Calu3 (cell line): ENCODE measurements around the gene LRBA. TPM values are rescaled to one million over a fixed set of nuclear protein-coding genes. Genes with fewer than 3 reads are reported as not detected.
"Not testable (repeated sequence)": the region's sequence is repeated elsewhere in the genome, so short reads cannot be mapped to it uniquely, and the experiment has no call there.

Experiments used
- BruUV-seq: library from RNA; stranded (reverse); fragments of 400-500 nt; replicated peaks from 2 replicates; lab custom pipeline; 2021; lab: Mats Ljungman, UMichigan
- CTCF ChIA-PET: fragments of 300-600 bp; sonication (Branson Sonifier 250); formaldehyde crosslinking; loops from one replicate; lab custom pipeline; 2022; ENCODE audit warnings: antibody characterized with exemption; lab: Charles Lee
- DNase-seq: peaks from one replicate; pipeline ENCODE4 v3.0.0; 2022
- H3K27ac Mint-ChIP-seq: one replicate; pipeline ENCODE4 v1.8.0; 2022; ENCODE audit warnings: mixed read lengths; ENCODE audit not compliant: unreplicated experiment
- H3K27me3 Mint-ChIP-seq: one replicate; pipeline ENCODE4 v1.8.0; 2022; ENCODE audit warnings: mixed read lengths; ENCODE audit not compliant: unreplicated experiment
- H3K36me3 Mint-ChIP-seq: one replicate; pipeline ENCODE4 v1.8.0; 2022; ENCODE audit warnings: mild to moderate bottlenecking, moderate library complexity, mixed read lengths; ENCODE audit not compliant: insufficient read depth, unreplicated experiment
- H3K4me1 Mint-ChIP-seq: one replicate; pipeline ENCODE4 v1.8.0; 2022; ENCODE audit warnings: mild to moderate bottlenecking, low read depth, mixed read lengths; ENCODE audit not compliant: unreplicated experiment
- H3K4me3 Mint-ChIP-seq: one replicate; pipeline ENCODE4 v1.8.0; 2022; ENCODE audit warnings: mild to moderate bottlenecking, low read depth, moderate library complexity, mixed read lengths; ENCODE audit not compliant: unreplicated experiment
- H3K9me3 Mint-ChIP-seq: one replicate; pipeline ENCODE4 v1.8.0; 2022; ENCODE audit warnings: low read depth, mixed read lengths; ENCODE audit not compliant: unreplicated experiment
- CTCF ChIP-seq: fragments of 200-600 bp; IDR thresholded peaks from one replicate; pipeline ENCODE4 v1.8.0; 2022; ENCODE audit warnings: antibody characterized with exemption; ENCODE audit not compliant: unreplicated experiment
- intact Hi-C: fragments of 100-400 bp; cut with micrococcal nuclease; formaldehyde crosslinking; loops from one replicate; pipeline ENCODE4 v1.10.0; 2022; ENCODE audit not compliant: unreplicated experiment
- total RNA-seq: library from RNA; stranded (reverse); gene quantifications from 2 replicates; pipeline ENCODE4 v1.2.3, GENCODE V29; 2022

LRBA gene
- total RNA-seq, 1 experiment from 2014 or later, result 49.0 TPM

- no peak overlapping the region for H3K4me3 Mint-ChIP-seq
- no peaks in the 10 kb centered on the region for H3K27me3 Mint-ChIP-seq
- CTCF ChIA-PET, result no interaction called here
- no peak for DNase-seq
- intact Hi-C loops, result no loop called here
- no peaks in the 10 kb centered on the region for H3K9me3 Mint-ChIP-seq
- no peak for TF ChIP-seq CTCF
- no peak overlapping the region for H3K27ac Mint-ChIP-seq
- H3K36me3 Mint-ChIP-seq, result peaks cover 5% of the 10 kb centered on the region
- no peaks in the 10 kb centered on the region for H3K4me1 Mint-ChIP-seq
- BruUV-seq, result no TSS peak
These were observed 624.6 kb downstream of the LRBA start for GRCh38 chr4:150390531-150390910.

- no peaks in the 10 kb centered on the region for H3K9me3 Mint-ChIP-seq
These were observed 625.1 kb downstream of the LRBA start for GRCh38 chr4:150389896-150390530.

GRCh38 chr4:150387981-150388380, 627.1 kb downstream of the LRBA start:
- intact Hi-C loops, result no loop called here
- H3K27me3 Mint-ChIP-seq, result no peaks in the 10 kb centered on the region
- no TSS peak for BruUV-seq
- DNase-seq, result no peak
- H3K9me3 Mint-ChIP-seq, result no peaks in the 10 kb centered on the region
- H3K36me3 Mint-ChIP-seq, result peaks cover 5% of the 10 kb centered on the region
- CTCF ChIA-PET, result interaction anchor here (0.6 kb wide), 1 partner anchor 11 kb away, joined by 3 read pairs; no protein-coding TSS in a partner anchor
- H3K4me1 Mint-ChIP-seq, result no peaks in the 10 kb centered on the region
- TF ChIP-seq CTCF, result no peak
- no peak overlapping the region for H3K27ac Mint-ChIP-seq
- no peak overlapping the region for H3K4me3 Mint-ChIP-seq

More at GRCh38 chr4:150389896-150390530, 625.1 kb downstream of the LRBA start:
- Mint-ChIP-seq H3K27ac (no peak overlapping the region), H3K4me1 (no peaks in the 10 kb centered on the region), H3K36me3 (peaks cover 5% of the 10 kb centered on the region), H3K4me3 (no peak overlapping the region), H3K27me3 (no peaks in the 10 kb centered on the region)
- TF ChIP-seq CTCF, result no peak
- CTCF ChIA-PET, result no interaction called here
- BruUV-seq, result no TSS peak
- intact Hi-C loops, result no loop called here
- no peak for DNase-seq

GRCh38 chr4:150386415-150386814, 628.7 kb downstream of the LRBA start:
- not testable (repeated sequence) for H3K27me3 Mint-ChIP-seq

GRCh38 chr4:150385606-150386005, 629.5 kb downstream of the LRBA start:
- intact Hi-C loops, result no loop called here
- Mint-ChIP-seq H3K27me3 (no peaks in the 10 kb centered on the region), H3K9me3 (no peaks in the 10 kb centered on the region), H3K27ac (no peak overlapping the region), H3K4me1 (no peaks in the 10 kb centered on the region), H3K4me3 (no peak overlapping the region), H3K36me3 (no peaks in the 10 kb centered on the region)
- TF ChIP-seq CTCF, result no peak
- BruUV-seq, result no TSS peak
- CTCF ChIA-PET, result no interaction called here
- no peak for DNase-seq

More at GRCh38 chr4:150386415-150386814, 628.7 kb downstream of the LRBA start:
- H3K9me3 Mint-ChIP-seq, H3K27ac Mint-ChIP-seq, H3K4me3 Mint-ChIP-seq, CTCF ChIA-PET, DNase-seq, BruUV-seq, intact Hi-C loops, H3K36me3 Mint-ChIP-seq, H3K4me1 Mint-ChIP-seq: not testable (repeated sequence)
